Activated CD8-positive, alpha-beta memory T cell treated with anti-CD3 and anti-CD28 coated beads for 48 hours (primary cell): ENCODE measurements around the gene BABAM2.
"Not testable (repeated sequence)": the region's sequence is repeated elsewhere in the genome, so short reads cannot be mapped to it uniquely, and the experiment has no call there.

ENCODE experiments used
- DNase-seq, 3 experiments: peaks; one replicate each; pipeline ENCODE4 v3.0.0-alpha.2; 2020; ENCODE audit warnings: low read depth in 2 of 3, low spot score in 2 of 3

Gene BABAM2

GRCh38 chr2:28365158-28365557 is 474.6 kb downstream of the BABAM2 start:
- no peak for DNase-seq

- DNase-seq: no peak
Measured at GRCh38 chr2:28366149-28366495, 475.6 kb downstream of the BABAM2 start.

DNA sequence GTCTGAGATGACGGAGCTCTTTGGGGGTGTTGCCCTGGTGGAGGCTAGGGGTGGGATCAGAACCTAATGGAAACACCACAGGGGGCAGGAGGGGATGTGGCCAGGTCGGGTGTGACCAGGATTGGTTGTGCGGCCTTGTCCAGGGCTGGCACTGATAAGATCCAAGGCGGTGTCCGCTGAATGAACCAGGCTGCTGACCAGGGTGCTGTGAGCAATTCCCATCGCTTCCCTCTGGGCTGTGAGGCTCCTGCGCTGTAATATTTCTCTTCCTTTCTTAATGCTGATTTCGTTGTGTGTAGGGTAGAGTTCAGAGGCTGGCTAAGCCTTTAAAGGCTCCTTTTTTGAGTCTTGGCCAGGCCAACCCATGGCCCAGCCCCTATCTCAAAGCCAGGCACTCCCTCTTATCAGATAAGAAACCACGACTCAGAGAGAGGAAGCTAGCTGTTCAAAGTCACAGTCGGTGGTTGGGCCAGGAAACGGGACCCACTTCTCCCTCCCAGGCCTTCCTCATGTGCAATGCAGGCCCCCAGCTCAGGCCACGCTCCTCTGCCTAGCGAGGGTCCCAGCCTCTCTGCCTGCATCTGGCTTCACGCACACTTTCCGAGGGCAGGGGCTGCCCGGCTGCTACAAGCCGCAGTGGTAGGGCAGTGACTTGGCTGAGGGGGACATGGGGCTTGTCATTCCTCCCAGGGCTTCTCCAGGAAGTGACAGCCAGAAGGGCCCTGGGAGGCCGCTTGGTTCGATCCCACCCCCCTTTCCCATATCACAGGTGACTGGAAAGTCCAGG is 476.2 kb downstream of the BABAM2 start:
- DNase-seq: no peak

- no peak for DNase-seq
Measured at GRCh38 chr2:28367667-28368356, 477.3 kb downstream of the BABAM2 start.

DNA sequence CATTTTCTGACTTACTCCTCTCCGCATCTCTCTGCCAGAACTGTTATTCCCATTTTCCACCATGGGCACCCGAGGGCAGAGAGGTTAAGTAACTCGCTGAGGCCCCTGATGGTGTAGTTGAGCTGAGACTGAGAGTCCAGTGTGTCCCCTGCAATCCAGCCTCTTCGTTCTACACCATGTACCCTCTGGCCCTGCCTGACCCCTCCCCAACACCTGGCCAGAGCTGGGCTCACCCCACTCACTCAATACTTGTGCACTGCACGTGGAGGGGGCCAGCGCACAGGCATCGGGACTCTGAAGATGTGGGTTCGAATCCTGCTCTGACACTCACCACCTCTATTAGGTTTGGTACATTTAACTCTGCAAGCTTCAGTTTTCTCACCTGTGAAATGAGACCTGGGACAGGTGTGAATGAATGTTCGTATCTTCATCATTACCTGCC is 477.8 kb downstream of the BABAM2 start:
- DNase-seq: no peak

DNA sequence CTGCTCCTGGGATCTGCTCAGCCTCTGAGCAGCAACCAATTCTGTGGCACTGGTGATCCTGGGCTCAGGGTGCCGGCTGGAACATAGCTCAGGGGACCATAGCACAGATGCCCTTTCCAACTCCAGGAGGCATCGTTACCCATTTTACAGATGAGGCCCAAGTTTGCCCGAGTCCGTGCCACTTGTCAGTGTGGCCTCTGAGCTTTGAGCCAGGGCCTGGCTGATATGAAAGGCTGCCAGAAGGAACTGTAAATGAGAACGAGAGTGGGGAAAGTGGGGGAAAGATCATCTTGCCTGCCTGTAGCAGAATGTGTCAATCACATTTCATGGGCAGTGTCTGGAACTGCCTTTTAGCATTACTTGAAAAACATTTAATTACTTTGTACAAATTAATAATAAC is 478.8 kb downstream of the BABAM2 start:
- no peak for DNase-seq

DNA sequence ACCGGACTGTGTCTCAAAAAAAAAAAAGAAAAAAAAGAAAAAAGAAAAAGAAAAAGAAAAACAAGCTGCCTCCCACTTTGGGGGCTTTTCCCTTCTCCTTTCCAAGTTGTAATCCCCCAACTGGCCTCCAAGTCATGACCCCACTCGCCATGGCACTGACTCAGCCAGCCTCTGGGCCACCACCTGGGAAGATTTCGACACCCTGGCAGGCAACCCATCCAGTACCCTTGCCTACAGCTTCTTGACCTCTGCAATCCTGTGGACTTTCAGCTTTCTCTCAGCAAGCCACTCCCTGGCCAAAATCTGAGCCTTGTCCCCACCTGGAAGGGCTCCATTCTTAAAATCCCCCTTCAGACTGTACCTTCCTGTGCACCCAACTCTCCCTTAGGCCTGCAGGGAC is 479.8 kb downstream of the BABAM2 start:
- no peak for DNase-seq

DNA sequence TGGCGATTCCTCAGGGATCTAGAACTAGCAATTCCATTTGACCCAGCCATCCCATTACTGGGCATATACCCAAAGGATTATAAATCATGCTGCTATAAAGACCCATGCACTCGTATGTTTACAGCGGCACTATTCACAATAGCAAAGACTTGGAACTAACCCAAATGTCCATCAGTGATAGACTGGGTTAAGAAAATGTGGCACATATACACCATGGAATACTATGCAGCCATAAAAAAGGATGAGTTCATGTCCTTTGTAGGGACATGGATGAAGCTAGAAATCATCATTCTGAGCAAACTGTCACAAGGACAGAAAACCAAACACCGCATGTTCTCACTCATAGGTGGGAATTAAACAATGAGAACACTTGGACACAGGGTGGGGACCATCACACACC is 481.2 kb downstream of the BABAM2 start:
- DNase-seq: not testable (repeated sequence)

DNA sequence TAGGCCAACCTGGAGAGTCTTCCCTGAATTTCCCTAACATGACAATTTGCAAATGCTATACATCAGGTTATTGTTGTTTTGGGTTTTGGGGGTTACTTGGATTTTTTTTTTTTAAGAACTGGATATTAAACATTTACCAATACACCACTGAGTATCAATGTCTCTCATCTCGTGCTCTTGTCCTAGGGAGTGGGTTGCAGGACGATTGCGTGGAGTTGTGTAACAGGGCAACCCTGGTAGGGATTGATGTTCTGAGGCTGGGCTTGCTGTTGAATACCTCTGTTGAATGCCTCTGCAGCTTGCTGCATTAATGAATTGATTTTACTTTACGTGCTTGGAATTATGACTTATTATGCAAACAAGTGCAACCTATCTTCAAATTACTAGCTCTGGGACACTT is 483.3 kb downstream of the BABAM2 start:
- no peak for DNase-seq

- DNase-seq: no peak
Measured at GRCh38 chr2:28374331-28374730, 483.8 kb downstream of the BABAM2 start.

DNA sequence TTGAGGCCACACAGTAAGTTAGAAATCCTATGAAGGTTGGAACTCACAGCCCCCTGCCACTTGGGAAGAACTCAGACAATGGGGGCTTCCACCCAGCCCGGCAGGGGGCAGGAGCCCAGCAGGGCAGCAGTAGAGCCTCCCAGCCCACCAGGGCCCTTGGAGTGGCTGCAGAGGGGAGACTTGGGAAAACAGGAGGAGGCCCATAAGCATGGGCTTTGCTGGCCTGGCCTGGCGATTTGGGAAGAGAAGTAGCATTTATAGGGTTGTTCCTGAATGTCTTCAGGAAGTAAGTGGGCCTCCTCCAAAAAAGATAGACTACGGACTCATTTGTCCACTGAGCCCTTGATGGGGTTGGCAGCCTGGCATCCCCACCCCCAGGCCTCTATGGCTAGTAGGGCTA is 484.7 kb downstream of the BABAM2 start:
- DNase-seq: no peak

DNA sequence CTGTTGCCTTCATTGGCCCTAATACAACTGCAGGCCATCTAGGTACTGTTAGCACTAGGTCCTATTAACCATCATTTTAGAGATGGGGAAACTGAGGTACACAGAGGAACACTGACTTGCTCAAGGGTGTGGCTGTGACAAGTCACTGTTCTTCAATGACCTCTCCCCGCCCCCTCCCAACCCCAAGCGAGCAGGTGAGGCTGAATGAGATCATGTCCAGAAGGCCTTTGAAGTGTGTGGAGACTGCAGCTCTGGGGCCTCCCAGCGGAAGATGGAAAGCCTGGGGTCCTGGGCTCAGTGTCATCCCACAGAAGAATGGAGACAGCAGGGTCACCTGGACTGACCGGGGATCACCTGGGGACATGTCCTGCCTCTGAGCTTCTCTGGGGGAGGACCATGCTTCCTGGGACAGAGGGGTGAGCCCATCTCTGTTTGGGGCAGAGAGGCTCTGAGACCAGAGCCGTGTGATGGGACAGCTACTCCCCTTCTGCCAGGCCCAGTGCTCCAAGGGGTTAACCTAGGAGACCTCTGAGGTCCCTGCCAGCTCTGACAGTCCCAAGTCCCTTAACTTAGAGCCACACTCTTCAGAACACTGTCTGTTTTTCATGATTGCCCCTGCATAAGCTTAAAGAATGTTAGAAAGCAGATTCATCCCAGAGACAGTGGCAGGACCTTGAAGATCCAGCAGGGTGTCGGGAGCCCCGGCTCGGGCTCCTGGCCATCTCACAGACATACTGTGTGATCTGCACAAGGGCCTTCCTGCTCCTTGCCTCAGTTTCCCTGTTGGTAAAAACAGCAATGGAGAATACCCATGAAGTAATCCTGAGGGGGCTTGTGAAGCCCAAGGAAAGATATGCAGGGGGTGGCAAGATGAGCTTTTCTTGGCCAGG is 485.5 kb downstream of the BABAM2 start:
- no peak for DNase-seq

- no peak for DNase-seq
Measured at GRCh38 chr2:28377195-28377816, 486.8 kb downstream of the BABAM2 start.

- DNase-seq: no peak
Measured at GRCh38 chr2:28377984-28378678, 487.6 kb downstream of the BABAM2 start.

- no peak for DNase-seq
Measured at GRCh38 chr2:28378679-28379584, 488.4 kb downstream of the BABAM2 start.

DNA sequence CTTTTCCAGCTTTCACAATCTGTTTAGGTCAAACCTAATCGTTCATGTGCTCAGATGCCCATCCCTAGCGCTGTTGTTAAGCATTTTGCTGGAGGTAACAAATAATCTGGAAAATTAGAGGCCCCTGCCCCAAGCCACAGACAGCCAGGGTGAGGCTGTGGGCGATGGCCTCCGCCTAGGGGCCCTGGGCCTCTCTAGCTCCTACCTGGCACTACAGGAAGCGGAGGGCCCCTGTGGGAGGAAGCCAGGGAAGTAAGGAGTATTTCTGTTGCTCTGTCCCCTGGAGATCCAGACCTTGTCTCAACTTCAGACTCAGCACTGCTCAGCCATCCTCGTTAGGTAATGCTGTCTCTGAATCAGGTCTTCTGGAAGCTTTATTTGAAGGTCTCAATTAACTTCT is 489.7 kb downstream of the BABAM2 start:
- DNase-seq: no peak

DNA sequence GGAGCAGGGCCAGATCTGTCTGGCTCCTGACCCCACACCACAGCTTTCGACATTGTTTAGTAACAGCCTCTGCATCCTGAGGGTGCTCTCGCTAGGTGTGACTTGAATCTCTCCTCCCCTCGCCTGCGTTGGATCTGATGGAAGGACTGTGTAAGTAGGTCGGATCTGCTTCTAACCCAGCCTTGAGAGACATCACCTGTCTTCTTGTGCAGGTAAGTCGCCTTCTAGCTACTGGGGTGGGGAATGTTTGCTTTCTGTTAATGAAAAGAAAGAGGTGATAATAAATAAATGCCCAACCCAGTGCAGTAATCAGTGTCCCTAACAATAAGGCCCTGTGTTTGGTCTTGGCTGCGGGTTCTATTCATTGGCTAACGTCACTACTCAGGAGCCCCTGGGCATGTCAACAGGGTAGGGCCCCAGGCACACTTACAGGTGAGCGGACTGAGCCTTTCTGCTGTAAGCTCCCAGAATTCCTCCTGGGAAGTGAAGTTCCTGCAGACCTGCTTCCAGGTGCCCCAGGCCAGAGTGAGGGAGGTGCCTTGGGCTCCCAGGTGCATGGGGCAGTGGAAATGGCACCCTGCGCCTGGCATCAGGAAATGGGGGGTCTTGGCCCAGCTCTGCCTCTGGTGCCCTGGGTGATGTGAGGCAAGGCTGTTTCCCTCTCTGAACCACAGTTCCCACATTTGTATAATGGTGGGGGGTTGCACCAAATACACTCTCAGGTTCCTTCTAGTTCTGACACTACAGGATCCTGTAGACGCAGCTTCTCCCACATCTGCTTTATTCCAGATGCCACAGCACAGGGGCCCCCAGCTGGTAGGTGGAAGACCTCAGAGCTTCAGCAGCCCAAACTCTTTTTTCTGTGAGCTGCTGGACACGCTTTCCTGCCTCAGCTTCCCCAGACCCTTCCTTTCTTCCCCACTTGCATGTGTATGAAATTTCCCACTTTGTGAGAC is 491.0 kb downstream of the BABAM2 start:
- DNase-seq: no peak

- DNase-seq: no peak
Measured at GRCh38 chr2:28382755-28383154, 492.2 kb downstream of the BABAM2 start.
